ENCODE data around the gene ZNF609.

Gene ZNF609

GRCh38 chr15:64667736-64668161 is 207.4 kb downstream of the ZNF609 start:
- DNase-seq = no peak

DNA sequence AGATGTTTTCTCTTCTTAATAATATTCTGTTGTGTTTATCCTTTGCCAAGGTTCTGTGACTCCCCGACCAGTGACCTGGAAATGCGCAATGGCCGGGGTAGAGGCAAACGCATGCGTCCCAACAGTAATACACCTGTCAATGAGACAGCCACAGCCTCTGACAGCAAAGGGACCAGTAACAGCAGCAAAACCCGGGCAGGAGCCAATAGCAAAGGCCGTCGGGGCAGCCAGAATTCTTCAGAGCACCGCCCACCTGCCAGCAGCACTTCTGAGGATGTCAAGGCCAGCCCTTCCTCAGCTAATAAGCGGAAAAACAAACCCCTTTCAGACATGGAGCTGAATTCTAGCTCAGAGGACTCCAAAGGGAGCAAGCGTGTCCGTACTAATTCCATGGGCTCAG is 213.5 kb downstream of the ZNF609 start:
- DNase-seq = no peak

DNA sequence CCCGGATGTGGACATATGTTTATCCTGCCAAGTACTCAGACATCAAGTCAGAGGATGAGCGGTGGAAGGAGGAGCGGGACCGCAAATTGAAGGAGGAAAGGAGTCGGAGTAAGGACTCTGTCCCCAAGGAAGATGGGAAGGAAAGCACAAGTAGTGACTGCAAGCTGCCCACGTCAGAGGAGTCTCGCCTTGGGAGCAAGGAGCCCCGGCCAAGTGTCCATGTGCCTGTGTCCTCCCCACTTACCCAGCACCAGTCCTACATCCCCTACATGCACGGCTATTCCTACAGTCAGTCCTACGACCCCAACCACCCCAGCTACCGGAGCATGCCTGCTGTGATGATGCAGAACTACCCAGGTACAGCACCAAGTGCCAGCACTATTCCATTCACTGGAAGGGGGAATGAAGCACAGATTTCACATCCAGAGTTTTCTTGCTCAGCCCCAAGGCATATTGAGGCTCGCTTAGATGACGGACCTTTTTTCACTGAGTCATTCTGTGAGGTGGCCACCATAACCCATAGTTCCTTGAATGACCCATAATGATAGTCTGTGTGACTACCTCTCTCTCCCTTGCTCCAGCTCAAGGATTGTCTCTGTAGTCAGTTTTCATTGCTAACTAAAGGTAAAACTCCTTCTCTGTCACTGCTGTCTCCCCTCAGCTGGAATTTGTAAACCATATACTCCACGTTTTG is 217.9 kb downstream of the ZNF609 start:
- DNase-seq = no peak

DNA sequence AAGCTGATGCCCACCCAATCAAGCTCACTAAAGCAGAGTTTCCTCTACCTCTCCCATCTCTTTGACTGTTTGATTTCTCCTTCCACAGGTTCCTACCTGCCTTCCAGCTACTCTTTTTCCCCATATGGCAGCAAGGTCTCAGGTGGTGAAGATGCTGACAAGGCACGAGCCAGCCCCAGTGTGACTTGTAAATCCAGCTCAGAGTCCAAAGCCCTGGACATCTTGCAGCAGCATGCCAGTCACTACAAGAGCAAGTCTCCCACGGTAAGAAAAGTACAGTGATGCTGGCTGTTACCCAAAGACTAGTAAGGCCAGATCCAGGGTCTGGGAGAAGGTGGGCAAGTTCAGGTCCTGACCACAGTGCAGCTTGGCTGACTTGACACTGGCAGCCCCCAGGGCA is 219.7 kb downstream of the ZNF609 start:
- no peak for DNase-seq

- DNase-seq = no peak
Measured at GRCh38 chr15:64681424-64682024, 221.1 kb downstream of the ZNF609 start.

GRCh38 chr15:64682255-64682654 is 221.9 kb downstream of the ZNF609 start:
- DNase-seq = no peak

DNA sequence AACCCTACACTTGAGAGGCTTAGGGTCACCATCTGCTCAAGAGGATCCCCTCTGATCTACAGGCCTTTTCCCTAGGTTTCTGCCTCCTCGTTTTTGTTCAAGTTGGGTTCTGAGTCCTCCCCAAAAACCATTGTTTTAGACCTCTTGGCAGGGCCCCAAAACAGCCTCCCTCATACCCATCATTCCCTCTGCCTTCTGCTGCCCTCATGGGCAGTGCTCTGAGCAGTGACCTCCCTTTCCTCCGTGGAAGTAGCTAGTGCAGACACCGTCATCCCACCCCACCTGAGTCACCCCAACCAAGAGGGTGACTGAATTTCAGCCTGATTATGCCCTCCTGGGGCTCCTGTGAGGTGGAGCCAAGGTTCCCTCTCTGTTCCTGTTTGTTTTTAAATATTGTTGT is 223.0 kb downstream of the ZNF609 start:
- no peak for DNase-seq

DNA sequence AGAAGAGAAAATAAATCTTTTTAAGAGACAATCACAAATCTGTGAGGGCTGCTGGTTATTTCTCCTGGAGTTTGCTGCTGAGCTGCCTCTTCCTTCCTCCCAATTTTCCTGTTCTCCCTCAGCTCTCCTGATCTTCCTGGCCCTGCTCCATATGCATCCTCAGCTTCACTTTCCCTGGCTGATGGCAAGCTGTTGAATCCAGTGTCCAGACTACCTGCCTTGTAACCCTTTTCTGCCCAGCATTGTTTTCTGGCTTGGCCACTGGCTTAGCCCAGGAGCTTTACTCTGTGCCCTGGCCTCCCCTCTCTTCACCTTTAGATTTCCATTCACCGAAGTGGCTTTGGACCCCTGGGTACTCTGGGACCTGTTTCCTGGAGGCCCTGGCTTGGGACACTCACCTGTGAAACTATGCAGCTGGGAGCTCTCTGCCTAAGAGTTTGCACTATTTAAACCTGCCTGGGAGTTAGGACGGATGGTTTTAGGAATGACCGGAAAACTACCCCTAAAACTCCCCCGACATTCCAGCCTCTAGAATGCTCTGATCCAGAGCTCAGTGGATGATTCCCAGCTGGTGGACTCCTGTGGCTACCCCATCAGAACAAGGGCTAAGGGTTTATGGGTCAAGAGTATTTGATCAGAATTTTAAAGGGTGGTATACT is 225.0 kb downstream of the ZNF609 start:
- no peak for DNase-seq

- peak in 3 of 6 experiments; percentile 3 to 54 (median 37) for DNase-seq
Measured at GRCh38 chr15:64686130-64686735, 225.9 kb downstream of the ZNF609 start.

- no peak for DNase-seq
Measured at GRCh38 chr15:64687172-64687571, 226.8 kb downstream of the ZNF609 start.

DNA sequence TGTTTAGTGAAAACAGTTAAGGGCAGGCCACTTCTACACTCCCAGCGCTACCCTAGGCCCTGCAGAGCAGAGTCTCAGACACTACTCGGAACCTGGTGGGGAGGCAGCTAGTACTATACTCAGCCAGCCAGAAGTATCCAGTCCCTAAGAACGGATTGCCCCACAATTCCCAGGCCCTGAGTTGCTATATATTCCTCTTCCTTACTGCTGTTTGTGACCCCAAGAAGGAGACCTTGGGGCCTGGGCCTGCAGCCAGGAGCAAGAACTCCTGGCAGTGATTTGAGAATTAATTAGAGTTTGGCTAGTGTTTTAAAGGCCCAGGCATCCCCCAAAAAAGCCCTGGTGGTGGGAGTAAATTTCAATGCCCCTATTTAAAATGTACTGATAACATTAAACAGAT is 227.3 kb downstream of the ZNF609 start:
- DNase-seq = no peak

DNA sequence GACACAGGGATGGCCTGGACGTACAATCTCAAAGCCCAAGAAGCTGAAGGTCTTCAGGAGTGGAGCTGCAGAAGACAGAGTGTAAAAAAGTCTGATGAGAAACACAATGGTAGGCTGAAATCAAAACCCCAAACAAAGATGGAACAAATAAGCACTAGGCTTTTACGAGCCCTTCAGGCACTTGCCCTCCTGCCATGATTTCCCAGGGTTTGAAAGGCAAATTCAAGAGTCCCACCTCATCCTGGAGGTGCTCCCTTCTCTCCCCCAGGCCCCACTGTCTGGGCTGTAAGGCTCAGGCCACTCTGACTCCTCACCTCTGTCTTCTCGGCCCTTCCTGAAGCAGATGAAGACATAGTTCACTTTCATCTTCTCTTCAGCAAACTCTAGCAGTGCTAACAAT is 228.4 kb downstream of the ZNF609 start:
- no peak for DNase-seq

GRCh38 chr15:64690008-64690407 is 229.6 kb downstream of the ZNF609 start:
- no peak for DNase-seq

GRCh38 chr15:64690578-64691296 is 230.4 kb downstream of the ZNF609 start:
- no peak for DNase-seq

DNA sequence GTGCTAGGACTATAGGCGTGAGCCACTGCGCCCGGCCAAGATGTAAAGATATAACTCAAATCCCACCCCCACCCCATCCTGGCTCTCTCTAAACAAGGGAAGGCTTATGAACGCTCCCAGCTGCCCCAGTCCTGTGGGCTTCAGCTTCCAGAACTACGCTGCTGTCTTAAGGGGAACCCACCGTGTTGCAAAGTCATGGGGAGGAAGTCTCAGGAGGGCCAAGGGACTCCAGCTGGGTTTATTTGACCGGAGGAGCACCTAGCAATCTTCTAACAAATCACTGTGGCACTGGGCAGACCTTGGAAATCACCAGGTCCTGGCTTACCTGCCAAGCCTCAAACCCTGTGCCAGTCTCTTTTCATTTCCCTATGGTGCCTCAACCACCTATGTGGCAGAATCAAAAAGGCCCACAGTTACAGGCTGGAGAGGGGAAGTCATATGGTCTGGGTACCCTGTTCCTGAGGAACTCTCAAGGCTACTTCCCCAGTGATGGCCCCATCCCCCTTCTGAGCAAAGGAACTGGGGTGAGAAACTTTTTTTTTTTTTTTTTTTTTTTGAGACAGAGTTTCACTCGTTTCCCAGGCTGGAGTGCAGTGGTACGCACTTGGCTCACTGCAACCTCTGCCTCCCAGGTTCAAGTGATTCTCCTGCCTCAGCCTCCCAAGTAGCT is 231.7 kb downstream of the ZNF609 start:
- no peak for DNase-seq

DNA sequence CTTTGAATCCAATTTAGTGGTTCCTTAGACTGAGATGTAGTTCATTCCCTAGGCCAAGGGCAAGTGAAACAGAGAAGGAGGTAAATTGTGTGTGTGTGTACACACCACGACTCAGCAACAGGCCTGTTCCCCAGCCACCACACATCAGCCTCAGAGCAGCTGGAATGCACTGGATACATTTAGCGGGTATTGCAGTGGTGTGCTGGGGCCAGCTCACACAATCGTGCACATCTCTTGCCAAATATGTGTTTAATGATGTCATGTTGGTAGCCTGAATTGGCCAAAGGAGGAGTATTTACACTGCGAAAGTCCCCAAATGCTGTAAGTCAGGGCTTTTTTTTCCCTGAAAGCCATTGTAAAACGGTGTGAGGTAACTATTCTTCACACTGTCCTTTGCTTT is 232.8 kb downstream of the ZNF609 start:
- no peak for DNase-seq

DNA sequence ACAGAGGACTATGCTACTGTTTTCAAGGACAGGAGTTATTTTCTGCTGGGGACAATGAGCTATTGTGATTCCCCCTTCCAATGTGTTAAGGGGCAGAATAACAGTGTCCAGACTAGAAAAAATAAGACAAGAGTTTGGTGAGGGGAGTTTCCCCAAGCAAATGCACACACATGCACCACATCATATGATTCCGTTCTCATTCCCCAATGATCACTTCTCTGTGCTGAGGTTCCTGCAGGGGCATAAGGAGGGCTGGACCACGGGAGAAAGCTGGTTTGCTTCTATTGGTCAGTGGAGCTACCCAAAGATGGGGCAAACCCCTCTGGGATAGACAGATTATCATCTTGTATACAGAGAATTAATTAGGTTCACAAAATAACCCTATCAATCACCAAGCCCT is 234.4 kb downstream of the ZNF609 start:
- no peak for DNase-seq

DNA sequence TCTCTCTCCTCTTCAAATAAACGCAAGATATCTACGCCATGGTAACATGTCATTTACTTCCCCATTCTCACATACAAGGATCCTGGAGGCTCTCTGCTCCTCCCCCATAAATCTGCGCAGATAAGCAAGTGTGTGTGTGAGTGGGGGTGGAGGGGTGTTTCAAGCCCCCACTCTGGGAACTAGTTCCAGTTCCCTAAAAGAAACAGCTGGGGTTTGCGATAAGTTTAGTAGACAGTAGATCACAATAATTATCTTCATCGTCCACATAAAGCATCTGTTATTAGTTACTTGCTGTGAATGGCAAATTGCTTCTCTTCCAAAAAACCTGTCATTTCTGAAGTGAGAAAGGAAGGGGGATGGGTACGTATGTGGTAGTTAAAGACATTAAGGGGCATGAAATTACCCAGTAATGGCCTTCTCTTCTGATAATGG is 235.2 kb downstream of the ZNF609 start:
- no peak for DNase-seq

- DNase-seq = no peak
Measured at GRCh38 chr15:64696481-64696880, 236.1 kb downstream of the ZNF609 start.

- DNase-seq = no peak
Measured at GRCh38 chr15:64697911-64698369, 237.6 kb downstream of the ZNF609 start.

GRCh38 chr15:64698823-64699222 is 238.4 kb downstream of the ZNF609 start:
- no peak for DNase-seq

DNA sequence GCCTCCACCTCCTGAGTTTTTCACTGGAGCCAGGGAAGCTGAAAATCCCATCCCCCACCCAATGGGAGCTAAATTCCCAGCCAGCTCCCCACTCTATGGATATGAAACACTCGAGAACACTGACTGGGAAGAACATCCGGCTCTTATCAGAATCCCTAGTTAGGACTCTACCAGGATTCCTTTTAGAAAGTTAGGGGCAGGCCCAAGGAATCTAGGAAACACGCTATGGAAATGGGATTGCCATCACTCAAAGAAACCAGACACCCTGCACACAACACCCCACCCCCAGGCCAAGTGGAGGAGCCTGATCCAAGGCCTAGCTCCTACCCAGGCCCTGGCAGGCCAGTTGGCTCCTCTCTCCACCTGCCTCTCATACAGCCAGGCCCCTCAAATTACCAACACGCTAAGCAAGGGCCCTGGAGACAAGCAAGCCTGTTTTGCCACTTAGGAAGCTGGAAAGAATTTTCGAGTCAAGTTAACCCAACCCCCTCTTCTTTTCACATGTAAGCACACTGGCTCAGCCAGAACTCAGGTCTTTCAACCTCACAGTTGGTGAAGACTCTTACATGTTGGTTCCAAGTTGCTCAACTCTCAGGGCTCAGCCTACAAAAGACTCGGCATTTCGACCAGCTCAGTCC is 239.5 kb downstream of the ZNF609 start:
- no peak for DNase-seq

Data from stimulated activated naive CD4-positive, alpha-beta T cell (primary cell).